Prostate gland (tissue), 2 donors: ENCODE measurements around the gene PCDHGB6.

Source experiments
- POLR2A ChIP-seq: fragments of 450-650 bp; IDR thresholded peaks from one replicate; pipeline ENCODE4 v1.6.1; 2016; ENCODE audit warnings: antibody characterized with exemption, mild to moderate bottlenecking
- POLR2AphosphoS5 ChIP-seq: sonication (generic); formaldehyde crosslinking; IDR thresholded peaks from one replicate; pipeline ENCODE4 v1.6.1; 2017; ENCODE audit warnings: antibody characterized with exemption
- TF ChIP-seq, protein P1 (sequence below), 4 experiments: fragments of 200-600 bp in 2 of 4; fragments of 450-650 bp in 2 of 4; sonication (generic) in 2 of 4; IDR thresholded peaks; 1 replicate in 3 of 4; 2 replicates in 1 of 4; pipeline ENCODE4 v1.5.1; 2016 to 2019; ENCODE audit warnings: antibody characterized with exemption in 4 of 4, mild to moderate bottlenecking in 2 of 4, moderate library complexity in 2 of 4

- TF ChIP-seq, protein P1, sequence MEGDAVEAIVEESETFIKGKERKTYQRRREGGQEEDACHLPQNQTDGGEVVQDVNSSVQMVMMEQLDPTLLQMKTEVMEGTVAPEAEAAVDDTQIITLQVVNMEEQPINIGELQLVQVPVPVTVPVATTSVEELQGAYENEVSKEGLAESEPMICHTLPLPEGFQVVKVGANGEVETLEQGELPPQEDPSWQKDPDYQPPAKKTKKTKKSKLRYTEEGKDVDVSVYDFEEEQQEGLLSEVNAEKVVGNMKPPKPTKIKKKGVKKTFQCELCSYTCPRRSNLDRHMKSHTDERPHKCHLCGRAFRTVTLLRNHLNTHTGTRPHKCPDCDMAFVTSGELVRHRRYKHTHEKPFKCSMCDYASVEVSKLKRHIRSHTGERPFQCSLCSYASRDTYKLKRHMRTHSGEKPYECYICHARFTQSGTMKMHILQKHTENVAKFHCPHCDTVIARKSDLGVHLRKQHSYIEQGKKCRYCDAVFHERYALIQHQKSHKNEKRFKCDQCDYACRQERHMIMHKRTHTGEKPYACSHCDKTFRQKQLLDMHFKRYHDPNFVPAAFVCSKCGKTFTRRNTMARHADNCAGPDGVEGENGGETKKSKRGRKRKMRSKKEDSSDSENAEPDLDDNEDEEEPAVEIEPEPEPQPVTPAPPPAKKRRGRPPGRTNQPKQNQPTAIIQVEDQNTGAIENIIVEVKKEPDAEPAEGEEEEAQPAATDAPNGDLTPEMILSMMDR (IDR thresholded peaks at IDR 0.05) = no peak
- no peak for TF ChIP-seq POLR2A
- no peak for TF ChIP-seq POLR2AphosphoS5
These were observed 32.5 kb downstream of the PCDHGB6 start for GRCh38 chr5:141440341-141440740.
